ENCODE measurements around the gene CDH4.

Gene CDH4

GRCh38 chr20:61460261-61461052, 208.4 kb downstream of the CDH4 start:
- TF ChIP-seq, protein P1, sequence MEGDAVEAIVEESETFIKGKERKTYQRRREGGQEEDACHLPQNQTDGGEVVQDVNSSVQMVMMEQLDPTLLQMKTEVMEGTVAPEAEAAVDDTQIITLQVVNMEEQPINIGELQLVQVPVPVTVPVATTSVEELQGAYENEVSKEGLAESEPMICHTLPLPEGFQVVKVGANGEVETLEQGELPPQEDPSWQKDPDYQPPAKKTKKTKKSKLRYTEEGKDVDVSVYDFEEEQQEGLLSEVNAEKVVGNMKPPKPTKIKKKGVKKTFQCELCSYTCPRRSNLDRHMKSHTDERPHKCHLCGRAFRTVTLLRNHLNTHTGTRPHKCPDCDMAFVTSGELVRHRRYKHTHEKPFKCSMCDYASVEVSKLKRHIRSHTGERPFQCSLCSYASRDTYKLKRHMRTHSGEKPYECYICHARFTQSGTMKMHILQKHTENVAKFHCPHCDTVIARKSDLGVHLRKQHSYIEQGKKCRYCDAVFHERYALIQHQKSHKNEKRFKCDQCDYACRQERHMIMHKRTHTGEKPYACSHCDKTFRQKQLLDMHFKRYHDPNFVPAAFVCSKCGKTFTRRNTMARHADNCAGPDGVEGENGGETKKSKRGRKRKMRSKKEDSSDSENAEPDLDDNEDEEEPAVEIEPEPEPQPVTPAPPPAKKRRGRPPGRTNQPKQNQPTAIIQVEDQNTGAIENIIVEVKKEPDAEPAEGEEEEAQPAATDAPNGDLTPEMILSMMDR (IDR thresholded peaks at IDR 0.05; ENCODE audit: borderline replicate concordance, extremely low read depth, low read length, poor library complexity, severe bottlenecking): no peak
- TF ChIP-seq EZH2 (IDR thresholded peaks at IDR 0.05; ENCODE audit: borderline replicate concordance, low read depth, low read length, severe bottlenecking): no peak
- H3K9ac ChIP-seq (ENCODE audit: low read depth, low read length): no peak overlapping the region
- no peaks in the 10 kb centered on the region for H3K36me3 ChIP-seq (ENCODE audit: insufficient read depth, low read length)
- H3K9me3 ChIP-seq (ENCODE audit: insufficient read depth, low read length, severe bottlenecking): no peaks in the 10 kb centered on the region
- no peak overlapping the region for H3K4me2 ChIP-seq (ENCODE audit: insufficient read depth, low read length)
- no peaks in the 10 kb centered on the region for H3K4me1 ChIP-seq (ENCODE audit: insufficient read depth, low read length)
- no peak overlapping the region for H2AFZ ChIP-seq (ENCODE audit: low read depth, low read length)
- no peak overlapping the region for H3K4me3 ChIP-seq (ENCODE audit: low read depth in 1 of 2, low read length in 2 of 2)
- no peak overlapping the region for H3K27ac ChIP-seq (ENCODE audit: low read length)
- H3K27me3 ChIP-seq (ENCODE audit: insufficient read depth, low read length, poor library complexity): peaks cover 2% of the 10 kb centered on the region
- H4K20me1 ChIP-seq (ENCODE audit: insufficient read depth, low read length): no peaks in the 10 kb centered on the region
- H3K79me2 ChIP-seq (ENCODE audit: insufficient read depth, low read length): no peaks in the 10 kb centered on the region
- no peak for ATAC-seq (ENCODE audit: insufficient read depth, low read depth)
- DNase-seq: no peak

GRCh38 chr20:61461461-61461860, 209.4 kb downstream of the CDH4 start:
- DNase-seq: no peak

DNA sequence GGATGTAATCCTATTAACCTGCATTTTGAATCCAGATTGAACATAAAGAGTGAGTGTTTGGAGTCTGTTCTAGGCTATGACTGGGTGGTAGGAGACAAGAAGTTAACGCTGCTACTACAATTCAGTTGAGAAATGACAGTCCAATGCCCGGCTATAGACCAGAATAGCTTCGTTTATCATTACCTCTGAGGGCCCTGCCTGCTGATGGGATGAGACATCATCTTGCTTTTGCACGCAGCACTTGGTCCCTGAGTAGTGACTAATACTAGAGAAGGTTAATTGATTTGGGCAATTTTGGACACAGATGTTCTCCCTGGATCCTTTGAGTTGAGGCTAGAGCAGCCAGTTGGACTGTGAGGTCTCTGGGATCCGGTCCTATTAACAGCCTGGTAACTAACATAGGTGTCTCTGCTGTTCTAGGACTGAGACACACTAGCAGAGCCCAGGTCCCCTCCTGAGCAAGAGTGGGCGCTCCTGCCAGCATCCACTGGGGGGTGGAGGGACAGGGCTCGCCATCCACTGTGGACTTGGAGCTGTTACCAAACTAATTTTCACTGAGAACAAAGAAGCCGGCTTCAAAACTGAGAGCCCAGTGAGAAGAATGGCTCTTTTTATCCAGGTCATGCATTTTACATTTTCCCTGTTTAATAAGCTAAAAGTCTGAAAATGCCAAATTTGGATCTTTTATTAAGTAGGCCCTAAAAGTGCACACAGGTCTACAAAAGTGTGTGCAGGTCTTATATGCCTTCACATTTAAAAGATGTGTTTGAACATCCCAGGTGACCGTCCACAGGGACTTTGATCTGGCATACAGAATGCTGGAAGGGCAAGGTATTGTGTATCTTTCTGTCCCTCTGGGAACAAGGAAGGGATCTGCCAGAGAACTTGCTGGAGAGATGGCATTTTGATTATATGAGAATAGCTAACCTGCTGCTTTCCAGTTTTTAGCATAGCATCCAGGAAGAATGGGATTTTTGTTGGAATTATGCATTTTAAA, 212.5 kb downstream of the CDH4 start:
- no peak overlapping the region for H3K4me3 ChIP-seq (ENCODE audit: low read depth in 1 of 2, low read length in 2 of 2)
- H3K9me3 ChIP-seq (ENCODE audit: insufficient read depth, low read length, severe bottlenecking): peaks cover 6% of the 10 kb centered on the region
- no peaks in the 10 kb centered on the region for H3K4me1 ChIP-seq (ENCODE audit: insufficient read depth, low read length)
- TF ChIP-seq, protein P1 (IDR thresholded peaks at IDR 0.05; ENCODE audit: borderline replicate concordance, extremely low read depth, low read length, poor library complexity, severe bottlenecking): no peak
- TF ChIP-seq EZH2 (IDR thresholded peaks at IDR 0.05; ENCODE audit: borderline replicate concordance, low read depth, low read length, severe bottlenecking): no peak
- H3K4me2 ChIP-seq (ENCODE audit: insufficient read depth, low read length): no peak overlapping the region
- no peaks in the 10 kb centered on the region for H3K79me2 ChIP-seq (ENCODE audit: insufficient read depth, low read length)
- H3K9ac ChIP-seq (ENCODE audit: low read depth, low read length): no peak overlapping the region
- H4K20me1 ChIP-seq (ENCODE audit: insufficient read depth, low read length): no peaks in the 10 kb centered on the region
- no peak for DNase-seq
- H3K27ac ChIP-seq (ENCODE audit: low read length): no peak overlapping the region
- H3K36me3 ChIP-seq (ENCODE audit: insufficient read depth, low read length): no peaks in the 10 kb centered on the region
- ATAC-seq (ENCODE audit: insufficient read depth, low read depth): no peak
- no peak overlapping the region for H2AFZ ChIP-seq (ENCODE audit: low read depth, low read length)
- peaks cover 2% of the 10 kb centered on the region for H3K27me3 ChIP-seq (ENCODE audit: insufficient read depth, low read length, poor library complexity)

More at GRCh38 chr20:61461461-61461860, 209.4 kb downstream of the CDH4 start:
- Histone ChIP-seq H3K36me3 (ENCODE audit: insufficient read depth, low read length) (no peaks in the 10 kb centered on the region), H3K4me1 (ENCODE audit: insufficient read depth, low read length) (no peaks in the 10 kb centered on the region), H3K9me3 (ENCODE audit: insufficient read depth, low read length, severe bottlenecking) (no peaks in the 10 kb centered on the region), H3K4me2 (ENCODE audit: insufficient read depth, low read length) (no peak overlapping the region), H3K9ac (ENCODE audit: low read depth, low read length) (no peak overlapping the region), H2AFZ (ENCODE audit: low read depth, low read length) (no peak overlapping the region), H3K27me3 (ENCODE audit: insufficient read depth, low read length, poor library complexity) (peaks cover 2% of the 10 kb centered on the region), H3K27ac (ENCODE audit: low read length) (no peak overlapping the region), H4K20me1 (ENCODE audit: insufficient read depth, low read length) (no peaks in the 10 kb centered on the region), H3K79me2 (ENCODE audit: insufficient read depth, low read length) (no peaks in the 10 kb centered on the region), H3K4me3 (ENCODE audit: low read depth in 1 of 2, low read length in 2 of 2) (no peak overlapping the region)
- no peak for ATAC-seq (ENCODE audit: insufficient read depth, low read depth)
- TF ChIP-seq, protein P1 (IDR thresholded peaks at IDR 0.05; ENCODE audit: borderline replicate concordance, extremely low read depth, low read length, poor library complexity, severe bottlenecking): no peak
- TF ChIP-seq EZH2 (IDR thresholded peaks at IDR 0.05; ENCODE audit: borderline replicate concordance, low read depth, low read length, severe bottlenecking): no peak
